Upper lobe of left lung (tissue), 4 donors: Measurements from ENCODE around the gene TNFAIP2.

Experiments used
- CTCF ChIP-seq, 6 experiments: fragments of 450-650 bp in 4 of 6; fragments of 200-600 bp in 2 of 6; sonication (generic) in 2 of 6; IDR thresholded peaks; one replicate each; pipeline ENCODE4 v1.5.1; 2016 to 2019; ENCODE audit warnings: antibody characterized with exemption in 6 of 6
- EP300 ChIP-seq, 4 donors: sonication (generic); formaldehyde crosslinking; IDR thresholded peaks; one replicate each; pipeline ENCODE4 v1.5.1; 2017; ENCODE audit warnings: antibody characterized with exemption in 4 of 4, control low read depth in 2 of 4
- POLR2A ChIP-seq, 4 donors: fragments of 450-650 bp; IDR thresholded peaks; one replicate each; pipeline ENCODE4 v1.5.1; 2016 to 2017; ENCODE audit warnings: antibody characterized with exemption in 4 of 4, mild to moderate bottlenecking in 2 of 4

DNA sequence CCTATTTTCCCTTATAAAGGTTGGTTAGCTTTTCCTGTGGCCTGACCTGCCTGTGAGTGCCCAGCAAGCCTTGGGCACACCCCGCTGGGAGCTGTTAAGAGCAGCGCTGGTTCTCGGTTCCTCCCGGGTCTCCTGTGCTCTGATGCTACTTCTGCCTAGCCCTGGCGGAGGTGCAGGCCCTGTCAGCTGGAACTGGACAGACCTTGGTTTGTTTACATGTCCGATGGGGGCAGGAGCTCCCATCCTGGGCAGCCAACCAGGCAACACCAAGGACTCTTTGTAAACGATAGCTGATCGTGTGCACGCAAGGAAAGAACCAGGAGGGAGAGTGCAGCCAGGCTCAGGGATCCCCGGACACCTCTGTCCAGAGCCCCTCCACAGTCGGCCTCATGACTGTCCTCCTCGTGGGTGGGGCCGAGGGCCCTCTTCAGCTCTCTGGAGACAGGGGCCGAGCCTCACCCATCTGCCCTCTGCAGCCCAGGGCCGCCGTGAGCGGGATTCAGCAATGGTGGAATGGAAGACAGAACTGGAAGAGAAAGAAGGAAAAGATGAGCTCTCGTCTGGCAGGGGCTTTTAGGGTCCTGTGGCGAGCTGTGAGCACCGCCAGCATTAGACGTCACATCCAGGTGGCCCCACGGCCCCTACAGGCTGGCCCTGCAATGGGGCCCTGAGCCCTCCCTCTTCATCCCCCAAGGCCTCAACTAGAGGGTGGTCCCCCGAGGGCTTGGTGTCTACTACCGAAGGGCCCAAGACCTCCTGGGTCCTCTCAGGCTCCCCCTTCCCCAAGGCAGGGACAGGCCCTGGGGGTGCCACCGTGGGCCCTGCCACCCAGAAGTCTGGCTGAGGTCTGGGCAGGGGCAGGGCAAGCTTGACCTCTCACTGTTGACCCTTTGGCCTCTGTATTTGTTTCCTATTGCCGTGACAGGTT is 12.3 kb downstream of the TNFAIP2 start:
- no peak for TF ChIP-seq POLR2A (IDR thresholded peaks at IDR 0.05)
- TF ChIP-seq CTCF (IDR thresholded peaks at IDR 0.05), result no peak
- no peak for TF ChIP-seq EP300 (IDR thresholded peaks at IDR 0.05)
